ELR (cell line): ENCODE data around the gene FSIP1.

ENCODE experiments used
- DNase-seq: peaks from one replicate; pipeline ENCODE4 v3.0.0-alpha.2; 2015; ENCODE audit warnings: low read depth

FSIP1 gene

DNA sequence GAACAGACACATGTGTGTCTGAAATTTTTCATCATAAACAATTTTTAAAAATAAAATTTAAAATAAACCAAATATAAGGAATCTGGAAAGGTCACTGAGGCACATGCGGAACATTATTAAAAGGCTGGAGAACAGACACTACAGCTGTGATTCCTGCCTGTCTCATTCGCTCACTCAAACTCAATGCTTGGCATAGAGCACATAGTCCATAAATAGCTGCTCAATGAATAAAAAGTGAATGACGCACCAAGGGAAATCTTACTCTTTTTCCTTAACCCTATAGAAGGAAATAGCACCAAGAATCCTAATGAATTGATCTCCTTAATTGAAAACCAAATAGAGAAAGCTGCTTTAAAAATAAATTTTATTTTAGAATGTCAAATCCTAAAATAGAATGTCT is 98.4 kb downstream of the FSIP1 start:
- no peak for DNase-seq

DNA sequence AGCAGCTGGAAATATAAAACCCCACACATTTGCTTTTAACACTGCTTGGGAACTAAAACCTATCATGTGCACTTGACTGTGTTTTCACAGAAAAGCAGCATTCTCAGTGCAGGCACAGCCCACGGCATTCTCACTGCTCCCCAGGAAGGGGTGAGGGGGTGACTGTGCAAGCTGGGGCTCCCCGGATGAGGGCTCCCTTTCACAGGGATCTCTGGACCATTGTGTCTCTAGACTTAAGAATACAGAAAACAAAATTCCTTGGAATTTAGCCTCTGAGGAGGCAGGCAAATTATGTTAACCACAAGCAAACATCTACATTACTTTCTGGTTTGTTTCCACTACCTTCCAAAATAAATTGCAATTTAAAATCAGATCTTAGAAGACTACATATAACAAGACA is 100.3 kb downstream of the FSIP1 start:
- no peak for DNase-seq

DNA sequence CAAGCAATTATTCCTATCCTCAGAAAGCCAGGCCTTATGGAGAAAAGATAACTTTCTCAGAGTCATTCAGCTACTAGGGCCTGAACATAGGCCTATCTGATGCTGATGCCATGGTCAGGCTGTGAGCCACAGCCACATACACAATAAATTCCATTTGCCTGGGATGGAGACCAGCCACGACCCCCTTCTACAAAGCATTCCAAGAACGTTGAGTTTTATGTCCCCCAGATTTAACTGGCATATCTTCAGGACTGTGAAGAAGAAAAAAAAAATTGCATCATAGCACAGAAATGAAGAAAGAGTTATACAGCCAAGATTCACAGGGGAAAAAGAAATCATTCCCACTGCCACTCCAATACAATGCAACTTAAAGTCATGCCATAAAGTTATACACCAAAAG is 101.8 kb downstream of the FSIP1 start:
- no peak for DNase-seq

DNA sequence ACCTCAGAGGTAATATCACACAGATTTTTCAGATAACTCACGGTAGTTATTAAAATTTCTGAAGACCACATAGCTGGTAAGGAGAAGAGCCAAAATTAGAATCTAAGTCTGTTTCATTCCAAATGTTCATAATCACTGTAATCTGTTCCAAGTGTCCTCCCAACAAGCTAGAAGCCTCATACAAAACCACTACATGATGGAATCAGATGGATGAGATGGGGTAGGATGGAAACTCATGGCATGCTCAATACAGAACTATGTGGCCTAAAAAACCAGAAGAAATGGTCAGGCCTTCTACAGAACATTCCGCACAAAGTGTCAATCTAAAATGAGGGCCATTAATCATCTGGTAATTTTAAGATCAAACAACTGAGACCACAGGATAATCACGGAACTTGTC is 110.0 kb downstream of the FSIP1 start:
- DNase-seq: no peak

DNA sequence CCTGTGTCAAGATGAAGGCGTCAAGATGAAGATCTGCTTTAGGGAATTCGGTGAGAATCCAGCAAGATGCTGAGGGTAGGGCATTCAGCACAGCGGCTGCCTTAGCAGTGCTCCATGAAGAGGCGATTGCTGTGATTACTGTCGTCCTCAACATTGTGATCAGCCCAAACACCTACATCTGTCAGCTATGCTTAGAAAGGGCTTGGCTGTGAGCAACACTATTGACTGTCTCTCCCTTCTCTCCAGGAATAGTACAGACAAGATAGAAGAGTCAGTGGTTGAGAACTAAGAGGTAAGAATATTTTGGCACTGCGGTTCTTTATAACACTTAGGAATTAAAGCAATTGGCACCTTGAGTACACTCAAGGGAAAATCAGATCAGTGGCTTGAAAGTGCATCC is 110.5 kb downstream of the FSIP1 start:
- DNase-seq: no peak

DNA sequence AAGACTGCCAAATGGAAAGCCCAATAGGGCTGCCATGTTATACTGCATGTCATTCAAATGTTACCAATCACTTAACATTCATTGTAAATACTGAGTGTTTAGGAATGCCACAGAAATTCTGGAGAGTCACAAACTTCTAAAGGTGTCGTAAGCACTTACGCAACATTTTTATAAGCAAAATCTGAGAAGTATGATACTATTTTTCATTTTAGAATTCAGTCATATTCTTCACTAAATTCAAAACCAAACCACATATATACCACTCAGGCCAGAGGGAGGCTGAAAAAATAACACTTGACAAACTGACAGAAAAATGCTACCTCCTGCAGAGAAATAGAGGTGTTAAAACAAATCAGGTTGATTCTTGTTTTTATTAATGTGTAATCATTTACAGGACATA is 112.0 kb downstream of the FSIP1 start:
- no peak for DNase-seq

DNA sequence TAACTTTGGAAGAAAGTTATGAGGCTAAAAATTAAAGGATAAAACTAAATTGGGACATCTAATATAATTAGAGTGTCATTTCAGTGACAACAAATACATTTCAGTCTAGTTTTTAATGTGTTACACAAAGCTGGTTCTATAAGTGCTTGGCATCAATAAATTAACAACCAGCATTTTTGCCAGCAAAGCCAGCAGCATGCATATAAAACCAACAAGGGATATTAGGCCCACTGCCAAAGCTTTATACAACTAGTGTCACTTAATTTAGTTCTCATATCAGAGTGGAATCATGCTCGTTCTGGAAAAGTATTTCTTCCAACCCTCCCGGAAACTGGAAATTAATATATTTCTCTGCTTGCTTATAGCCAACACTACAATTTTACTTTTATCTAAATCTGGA is 113.0 kb downstream of the FSIP1 start:
- DNase-seq: no peak

DNA sequence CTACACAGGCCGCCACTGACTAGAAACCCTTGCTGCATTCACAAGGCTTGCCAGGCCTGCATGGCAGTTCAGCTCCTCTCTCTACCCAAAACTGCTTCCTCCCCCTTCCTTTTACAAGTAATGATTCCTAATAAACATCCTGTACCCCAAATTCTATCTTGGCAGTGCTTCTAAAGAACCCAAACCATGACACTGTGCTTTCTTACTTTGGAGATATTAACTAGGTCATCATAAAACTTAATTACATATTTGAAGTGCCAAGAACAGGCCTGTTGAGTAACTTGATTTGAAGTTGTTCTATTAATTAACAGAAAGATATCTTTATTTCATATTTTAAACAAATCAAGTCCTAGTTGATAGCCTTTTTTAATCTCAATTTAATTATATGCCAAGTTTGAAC is 113.4 kb downstream of the FSIP1 start:
- no peak for DNase-seq

DNA sequence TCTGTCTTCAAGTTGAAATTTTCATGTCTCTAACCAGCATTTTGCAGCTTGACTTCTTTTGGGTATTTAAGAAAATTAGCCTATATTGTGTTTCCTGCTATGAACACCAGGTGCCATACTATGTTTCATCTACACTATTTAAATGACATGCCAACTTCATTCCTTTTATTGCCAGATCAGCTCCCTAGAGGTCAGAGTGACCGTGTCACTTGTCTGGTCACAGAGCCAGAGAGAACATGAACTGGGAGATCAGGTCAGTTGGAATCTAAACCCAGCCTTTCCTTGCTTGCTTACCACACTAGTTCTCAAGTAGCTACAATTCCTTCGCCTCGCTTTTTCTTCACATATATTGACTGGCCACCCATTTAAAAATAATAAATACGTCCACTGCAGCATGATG is 114.2 kb downstream of the FSIP1 start:
- DNase-seq: no peak

DNA sequence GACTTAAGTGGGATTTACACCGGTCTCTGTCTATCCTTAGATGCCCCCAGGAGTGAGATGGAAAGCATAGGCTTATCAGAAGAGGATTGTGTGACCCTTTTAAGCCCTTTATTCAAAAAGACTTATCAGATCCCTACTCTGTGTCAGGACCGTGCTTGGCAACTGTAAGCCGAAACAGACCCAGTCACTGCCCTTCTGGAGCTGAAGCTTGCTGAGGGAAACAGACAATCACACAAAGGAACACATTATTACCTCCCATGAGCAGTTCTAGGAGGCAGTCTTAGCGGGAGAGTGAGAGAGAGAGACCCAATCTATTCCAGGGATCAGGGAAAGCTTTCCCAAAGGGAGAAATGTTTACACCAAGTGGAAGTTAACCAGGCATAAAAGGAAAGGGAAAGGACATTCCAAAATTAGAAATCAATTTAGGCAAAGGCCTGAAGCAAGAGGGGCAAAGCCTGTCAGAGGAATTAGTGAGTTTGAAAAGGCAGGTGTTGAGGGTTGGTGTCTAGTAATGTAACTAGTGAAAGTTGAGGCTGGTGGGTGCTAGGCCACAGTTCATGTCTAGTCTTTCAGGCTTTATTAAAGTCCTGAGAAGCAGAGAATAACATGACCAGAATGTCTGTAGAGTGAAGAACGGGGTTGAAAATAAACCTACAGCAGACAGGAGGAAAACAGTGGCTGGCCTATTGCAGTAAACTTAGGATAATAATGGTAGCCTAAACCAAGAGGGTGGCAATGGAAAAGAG is 115.1 kb downstream of the FSIP1 start:
- no peak for DNase-seq

DNA sequence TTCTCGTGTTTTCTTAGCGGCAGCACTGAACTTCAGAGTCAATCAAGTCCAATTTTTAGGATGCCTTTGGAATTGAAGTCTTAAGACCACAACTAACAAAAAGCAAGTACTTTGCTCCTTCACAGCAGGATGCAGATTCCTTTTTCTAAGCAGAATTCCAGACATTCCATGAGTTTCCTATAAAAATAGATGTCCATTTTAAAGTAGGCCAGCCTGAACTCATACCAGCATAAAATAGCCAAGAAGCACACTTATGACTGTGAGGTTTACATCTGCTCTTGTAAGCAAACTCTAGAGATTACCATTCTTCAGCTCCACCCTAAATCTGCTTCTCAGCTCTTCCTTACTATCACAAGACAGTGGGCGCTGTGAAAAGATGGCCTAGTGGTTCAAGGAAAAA is 116.0 kb downstream of the FSIP1 start:
- peak; percentile 13 for DNase-seq

DNA sequence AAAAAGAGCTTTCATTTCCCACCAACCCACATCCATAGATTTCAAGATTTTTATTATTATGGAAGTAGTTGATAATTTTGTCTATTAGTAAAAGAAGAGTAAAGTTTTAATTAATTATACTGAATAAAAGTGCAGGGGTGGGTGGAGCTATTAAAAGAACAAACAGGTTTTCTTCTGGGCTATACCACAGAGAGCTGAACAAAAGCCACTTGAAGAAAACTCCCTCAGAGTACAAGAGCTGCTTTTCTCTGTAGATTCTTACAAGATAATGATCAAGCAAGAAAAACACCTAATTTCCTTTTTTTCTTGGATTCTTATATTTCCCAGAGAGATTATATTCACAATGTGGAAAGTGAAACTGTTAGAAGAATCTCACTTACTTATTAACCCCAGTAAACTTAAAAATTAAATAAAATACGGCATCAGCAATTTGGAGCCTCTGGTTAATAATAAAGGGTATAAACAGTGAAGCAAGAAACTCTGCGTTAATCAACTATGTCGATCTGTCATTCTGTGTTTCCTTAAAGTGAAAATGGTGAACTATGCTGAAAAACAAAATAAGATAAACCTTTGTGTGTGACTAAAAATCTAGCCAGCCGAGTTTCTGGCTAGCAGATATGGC is 116.9 kb downstream of the FSIP1 start:
- no peak for DNase-seq

DNA sequence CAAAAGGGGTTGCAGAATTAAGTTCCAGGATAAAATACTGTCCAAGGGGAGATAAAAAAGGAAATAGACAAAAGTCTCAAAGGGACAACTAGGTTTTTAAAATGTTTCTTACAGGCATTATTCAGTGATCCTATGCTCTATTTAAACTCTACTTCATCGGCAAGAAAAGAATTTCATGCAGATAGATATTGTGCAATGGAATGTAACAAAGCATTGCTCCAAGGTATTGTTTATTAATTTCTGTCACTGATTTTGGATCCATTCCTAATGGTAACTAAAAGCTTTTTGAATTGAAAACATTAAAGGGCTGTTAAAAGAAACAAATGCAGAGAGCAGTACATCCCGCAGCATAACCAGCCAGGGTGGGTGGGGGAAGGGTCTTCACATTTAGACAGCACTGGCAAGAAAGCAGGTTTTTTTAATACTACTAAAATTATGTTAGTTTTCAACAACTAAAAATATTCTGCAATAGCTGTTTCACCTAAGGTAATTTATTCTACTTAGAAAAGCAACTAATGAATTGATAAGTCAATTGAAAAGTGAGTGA is 118.9 kb downstream of the FSIP1 start:
- no peak for DNase-seq

DNA sequence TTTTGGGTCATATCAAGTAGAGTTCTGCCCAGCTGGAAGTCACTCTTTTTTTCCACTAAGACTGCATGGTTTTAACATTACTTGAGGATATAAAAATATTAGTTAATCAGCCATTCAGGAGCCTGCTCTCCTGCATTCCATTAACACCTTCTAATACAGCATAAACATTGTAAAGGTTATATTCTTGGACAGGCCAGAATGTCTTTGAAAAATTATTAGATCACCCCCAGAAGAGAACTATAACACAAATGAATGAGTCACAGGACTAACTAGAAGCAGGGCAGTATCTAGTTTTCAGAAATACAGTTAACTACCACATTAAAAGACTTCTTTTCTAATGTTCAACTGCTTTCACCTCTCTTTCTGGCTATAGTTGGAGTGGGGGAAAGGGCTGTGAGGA is 120.9 kb downstream of the FSIP1 start:
- peak; percentile 41 for DNase-seq

DNA sequence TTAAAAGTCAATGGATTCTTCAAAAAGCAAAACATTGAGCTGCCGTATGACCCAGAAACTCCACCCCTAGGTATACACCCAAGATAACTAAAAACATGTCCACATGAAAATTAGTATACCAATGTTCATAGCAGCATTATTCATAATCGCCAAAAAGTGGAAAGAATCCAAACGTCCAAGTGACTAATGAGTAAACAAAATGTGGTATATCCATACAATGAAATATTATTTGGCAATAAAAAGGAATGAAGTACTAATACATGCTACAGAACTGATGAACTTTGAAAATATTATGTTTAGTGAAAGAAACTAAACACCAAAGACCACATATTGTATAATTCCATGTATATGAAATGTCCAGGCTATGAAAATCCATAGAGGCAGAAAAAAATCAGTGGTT is 123.9 kb downstream of the FSIP1 start:
- DNase-seq: no peak

DNA sequence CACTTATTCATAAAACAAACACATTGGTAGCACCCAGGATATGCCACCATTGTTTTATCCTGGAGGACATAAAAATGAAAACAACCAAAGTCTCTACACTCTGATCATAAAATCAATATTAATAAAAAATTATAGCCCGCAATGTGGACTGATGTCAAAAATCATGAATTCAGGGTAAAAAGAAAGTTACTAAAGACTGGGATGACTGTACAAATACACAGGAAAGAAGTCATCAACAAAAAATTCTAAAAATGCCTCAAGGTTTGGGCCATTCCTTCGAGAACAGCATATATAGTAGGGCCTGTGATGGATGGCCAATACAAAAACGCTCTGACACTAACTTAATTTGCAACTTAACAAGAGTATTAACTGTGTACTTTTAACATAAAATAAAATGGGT is 125.0 kb downstream of the FSIP1 start:
- DNase-seq: peak; percentile 85

DNA sequence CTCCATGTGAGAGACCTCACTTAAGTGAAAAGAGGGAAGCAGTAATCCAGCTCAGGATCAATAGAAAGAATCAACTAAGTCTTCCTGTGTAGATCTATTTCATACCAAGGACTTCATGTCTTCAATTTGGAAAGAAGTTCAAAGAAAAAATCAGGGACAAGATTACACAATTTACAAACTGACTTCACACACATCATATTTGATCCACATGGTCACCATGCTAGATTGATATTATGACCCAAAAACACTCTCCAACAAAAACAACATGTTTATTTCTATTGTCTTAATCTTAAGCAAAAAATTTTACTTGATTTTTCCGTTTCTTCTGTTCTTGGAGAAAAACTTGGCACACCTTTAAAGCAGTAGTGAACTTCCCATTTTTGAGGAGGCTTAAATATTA is 125.5 kb downstream of the FSIP1 start:
- DNase-seq: no peak

DNA sequence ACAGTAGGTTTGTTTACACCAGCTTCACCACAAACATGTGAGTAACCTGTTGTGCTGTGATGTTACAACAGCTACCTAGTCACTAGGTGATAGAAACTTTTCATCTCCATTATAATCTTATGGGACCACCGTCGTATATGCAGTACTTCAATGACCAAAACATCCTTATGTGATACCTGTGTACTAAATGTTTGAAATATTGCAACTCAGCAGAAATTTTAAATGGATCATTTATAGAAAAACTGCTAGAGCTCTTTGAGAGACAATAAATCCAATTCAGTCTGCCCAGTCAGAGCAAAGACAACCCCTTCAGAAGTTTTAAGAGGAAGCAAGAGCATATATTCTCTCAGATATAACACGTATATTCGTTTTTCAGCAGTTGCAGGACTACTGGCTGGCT is 128.3 kb downstream of the FSIP1 start:
- peak; percentile 25 for DNase-seq

DNA sequence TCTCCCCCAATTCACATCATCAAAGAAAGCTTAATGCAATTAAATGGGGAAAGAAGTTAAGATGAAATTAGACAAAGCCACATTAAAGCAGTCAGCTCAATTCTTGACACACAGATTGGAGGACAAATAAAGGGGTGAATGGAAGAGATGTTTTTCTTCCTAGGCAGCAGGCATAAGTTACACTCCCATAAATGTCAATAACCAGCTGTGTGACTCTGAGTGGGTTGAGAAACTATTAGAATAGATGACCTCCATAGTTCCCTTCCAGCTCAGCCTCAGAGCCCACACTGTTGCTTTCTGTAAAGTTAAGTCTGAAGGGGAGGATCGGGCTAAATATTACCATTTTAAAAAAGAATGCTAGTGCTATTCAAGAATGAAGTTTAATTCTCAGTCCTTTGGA is 130.8 kb downstream of the FSIP1 start:
- no peak for DNase-seq

DNA sequence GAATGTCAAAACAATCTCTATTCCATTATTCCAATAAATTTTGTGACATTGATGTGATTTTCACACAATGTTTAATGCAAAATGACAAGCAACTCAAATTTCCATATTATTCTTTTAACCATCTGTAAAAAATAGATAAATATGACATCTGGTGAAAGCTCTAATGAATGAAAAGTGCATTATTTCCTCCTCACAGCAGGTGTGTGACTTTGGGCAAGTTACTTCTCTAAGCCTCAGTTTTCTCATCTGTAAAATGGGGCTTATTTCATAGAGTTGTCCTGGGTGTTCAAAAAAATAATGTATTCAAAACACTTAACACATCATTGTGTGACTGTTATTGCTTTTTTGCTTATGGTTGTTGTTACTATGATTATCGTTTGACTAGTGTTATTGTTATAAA is 131.3 kb downstream of the FSIP1 start:
- no peak for DNase-seq

DNA sequence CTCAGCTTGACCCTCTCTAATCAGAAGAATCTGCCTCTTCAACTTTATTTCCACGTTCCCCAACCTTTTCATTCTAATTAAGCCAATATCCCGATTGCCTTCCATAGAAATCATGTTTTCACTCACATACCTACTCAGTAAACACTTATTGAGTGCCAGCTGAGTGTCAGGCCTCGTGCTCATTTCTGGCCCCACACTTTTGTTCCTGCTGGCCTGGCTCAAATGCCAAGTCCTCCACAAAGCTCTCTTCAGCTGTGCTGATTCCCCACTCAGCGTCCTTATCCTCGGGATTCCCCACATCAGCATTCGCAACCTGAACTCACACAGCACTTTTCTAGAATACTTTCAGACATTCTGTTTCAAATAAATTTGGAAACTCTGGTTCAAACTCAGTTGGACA is 132.9 kb downstream of the FSIP1 start:
- no peak for DNase-seq

DNA sequence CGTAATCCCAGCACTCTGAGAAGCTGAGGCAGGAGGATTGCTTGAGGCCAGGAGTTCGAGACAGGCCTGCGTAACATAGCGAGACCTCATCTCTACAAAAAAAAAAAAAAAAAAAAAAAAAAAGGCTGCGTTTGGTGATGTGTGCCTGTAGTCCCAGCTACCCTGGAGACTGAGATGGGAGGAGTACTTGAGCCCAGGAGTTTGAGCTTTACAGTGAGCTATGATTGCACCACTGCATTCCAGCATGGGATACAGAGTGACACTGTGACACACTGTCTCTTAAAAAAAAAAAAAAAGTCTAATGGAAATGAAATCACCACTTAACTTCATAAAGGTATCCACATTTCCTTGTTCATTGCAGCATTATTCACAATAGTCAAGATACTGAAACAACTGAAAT is 136.2 kb downstream of the FSIP1 start:
- no peak for DNase-seq

DNA sequence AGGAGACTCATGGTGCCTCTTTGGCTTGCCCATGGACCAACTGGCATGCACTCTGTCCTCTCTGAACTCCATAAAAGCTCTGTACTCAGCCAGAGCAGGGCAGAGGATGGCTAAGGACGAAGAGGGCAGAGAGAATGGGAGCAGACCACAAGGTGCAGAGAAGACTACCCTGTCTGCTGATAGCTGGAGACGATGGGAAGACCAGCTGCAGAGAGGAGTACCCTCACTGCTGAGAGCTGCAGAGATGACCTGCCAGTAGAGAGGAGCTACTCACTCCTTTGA is 136.7 kb downstream of the FSIP1 start:
- DNase-seq: no peak
